ENCODE data around the gene ZNF570.
A peak's percentile ranks its signal among the peaks of the same experiment; 100 is the strongest.

ZNF570 gene

GRCh38 chr19:37492213-37492612, 23.1 kb downstream of the ZNF570 start:
- no peak for TF ChIP-seq EZH2phosphoT487 (IDR thresholded peaks at IDR 0.05; ENCODE audit: borderline replicate concordance)
- TF ChIP-seq CTCF (conservative IDR thresholded peaks at IDR 0.05; ENCODE audit: low read length) = no peak
- no peaks in the 10 kb centered on the region for H3K9me2 ChIP-seq (replicated peaks; ENCODE audit: low read depth, low read length)

GRCh38 chr19:37505958-37506386, 36.8 kb downstream of the ZNF570 start:
- TF ChIP-seq CTCF (conservative IDR thresholded peaks at IDR 0.05; ENCODE audit: low read length) = no peak
- no peak for TF ChIP-seq EZH2phosphoT487 (IDR thresholded peaks at IDR 0.05; ENCODE audit: borderline replicate concordance)
- H4K20me1 ChIP-seq (ENCODE audit: insufficient read depth, low read length, poor library complexity, severe bottlenecking) = no peaks in the 10 kb centered on the region
- peak overlapping the region; percentile 79 for H3K4me2 ChIP-seq (ENCODE audit: low read depth, low read length, poor library complexity, severe bottlenecking)
- H3F3A ChIP-seq (ENCODE audit: low read depth) = no peaks in the 10 kb centered on the region
- no peaks in the 10 kb centered on the region for H3K27me3 ChIP-seq (ENCODE audit: insufficient read depth, low read length, poor library complexity, severe bottlenecking)
- peak overlapping the region; percentile 86 for H3K4me3 ChIP-seq (ENCODE audit: low read length, poor library complexity, severe bottlenecking)
- H3K36me3 ChIP-seq (ENCODE audit: insufficient read depth, low read length) = no peaks in the 10 kb centered on the region
- H3K9me3 ChIP-seq (ENCODE audit: insufficient read depth, low read depth, low read length) = no peaks in the 10 kb centered on the region
- H3K9ac ChIP-seq (ENCODE audit: low read depth, low read length, poor library complexity, severe bottlenecking) = peak overlapping the region; percentile 90
- no peaks in the 10 kb centered on the region for H3K9me2 ChIP-seq (replicated peaks; ENCODE audit: low read depth, low read length)
- peaks cover 18% of the 10 kb centered on the region for H3K4me1 ChIP-seq (ENCODE audit: insufficient read depth, low read length, poor library complexity, severe bottlenecking)
- peaks cover 21% of the 10 kb centered on the region for H3K79me2 ChIP-seq (ENCODE audit: insufficient read depth, low read length)
- H2AFZ ChIP-seq (ENCODE audit: low read length) = peak overlapping the region; percentile 96

More at GRCh38 chr19:37492213-37492612, 23.1 kb downstream of the ZNF570 start:
- Histone ChIP-seq H3K79me2 (ENCODE audit: insufficient read depth, low read length) (no peaks in the 10 kb centered on the region), H3F3A (ENCODE audit: low read depth) (no peaks in the 10 kb centered on the region), H3K36me3 (ENCODE audit: insufficient read depth, low read length) (no peaks in the 10 kb centered on the region), H3K9me3 (ENCODE audit: insufficient read depth, low read depth, low read length) (peaks cover 14% of the 10 kb centered on the region; the same call in 1 of the 2 replicates), H3K27me3 (ENCODE audit: insufficient read depth, low read length, poor library complexity, severe bottlenecking) (no peaks in the 10 kb centered on the region), H2AFZ (ENCODE audit: low read length) (no peak overlapping the region), H3K9ac (ENCODE audit: low read depth, low read length, poor library complexity, severe bottlenecking) (no peak overlapping the region), H3K4me1 (ENCODE audit: insufficient read depth, low read length, poor library complexity, severe bottlenecking) (no peaks in the 10 kb centered on the region), H3K4me2 (ENCODE audit: low read depth, low read length, poor library complexity, severe bottlenecking) (no peak overlapping the region), H3K4me3 (ENCODE audit: low read length, poor library complexity, severe bottlenecking) (no peak overlapping the region), H4K20me1 (ENCODE audit: insufficient read depth, low read length, poor library complexity, severe bottlenecking) (no peaks in the 10 kb centered on the region)

GRCh38 chr19:37506387-37507166, 37.4 kb downstream of the ZNF570 start, which contains the start of gene ZNF793:
ZNF793 (plus strand) TSS chr19:37506939; CDS start chr19:37523440, 16,501 bp downstream.
- Histone ChIP-seq H3K4me2 (ENCODE audit: low read depth, low read length, poor library complexity, severe bottlenecking) (peak within 1 kb of the TSS; percentile 79), H3F3A (ENCODE audit: low read depth) (no peaks in the 10 kb centered on the region), H3K79me2 (ENCODE audit: insufficient read depth, low read length) (peaks cover 21% of the 10 kb centered on the region), H3K9me3 (ENCODE audit: insufficient read depth, low read depth, low read length) (no peaks in the 10 kb centered on the region), H3K4me3 (ENCODE audit: low read length, poor library complexity, severe bottlenecking) (peak within 1 kb of the TSS; percentile 86), H3K9ac (ENCODE audit: low read depth, low read length, poor library complexity, severe bottlenecking) (peak within 1 kb of the TSS; percentile 90), H3K9me2 (replicated peaks; ENCODE audit: low read depth, low read length) (no peaks in the 10 kb centered on the region), H3K4me1 (ENCODE audit: insufficient read depth, low read length, poor library complexity, severe bottlenecking) (peaks cover 18% of the 10 kb centered on the region), H3K36me3 (ENCODE audit: insufficient read depth, low read length) (peaks cover 1% of the 10 kb centered on the region; the same call in 1 of the 2 replicates), H2AFZ (ENCODE audit: low read length) (peak within 1 kb of the TSS; percentile 96), H3K27me3 (ENCODE audit: insufficient read depth, low read length, poor library complexity, severe bottlenecking) (no peaks in the 10 kb centered on the region), H4K20me1 (ENCODE audit: insufficient read depth, low read length, poor library complexity, severe bottlenecking) (no peaks in the 10 kb centered on the region)
- TF ChIP-seq CTCF (conservative IDR thresholded peaks at IDR 0.05; ENCODE audit: low read length) (no peak), EZH2phosphoT487 (IDR thresholded peaks at IDR 0.05; ENCODE audit: borderline replicate concordance) (no peak)
